Activated gamma-delta T cell (primary cell): ENCODE data around the gene LMF1.
"Not testable (repeated sequence)": the region's sequence is repeated elsewhere in the genome, so short reads cannot be mapped to it uniquely, and the experiment has no call there.

ENCODE experiments used
- DNase-seq: peaks from one replicate; lab custom pipeline; 2025; lab: John Stamatoyannopoulos, UW

The LMF1 gene

GRCh38 chr16:850668-851067 is 120.1 kb downstream of the LMF1 start:
- no peak for DNase-seq

DNA sequence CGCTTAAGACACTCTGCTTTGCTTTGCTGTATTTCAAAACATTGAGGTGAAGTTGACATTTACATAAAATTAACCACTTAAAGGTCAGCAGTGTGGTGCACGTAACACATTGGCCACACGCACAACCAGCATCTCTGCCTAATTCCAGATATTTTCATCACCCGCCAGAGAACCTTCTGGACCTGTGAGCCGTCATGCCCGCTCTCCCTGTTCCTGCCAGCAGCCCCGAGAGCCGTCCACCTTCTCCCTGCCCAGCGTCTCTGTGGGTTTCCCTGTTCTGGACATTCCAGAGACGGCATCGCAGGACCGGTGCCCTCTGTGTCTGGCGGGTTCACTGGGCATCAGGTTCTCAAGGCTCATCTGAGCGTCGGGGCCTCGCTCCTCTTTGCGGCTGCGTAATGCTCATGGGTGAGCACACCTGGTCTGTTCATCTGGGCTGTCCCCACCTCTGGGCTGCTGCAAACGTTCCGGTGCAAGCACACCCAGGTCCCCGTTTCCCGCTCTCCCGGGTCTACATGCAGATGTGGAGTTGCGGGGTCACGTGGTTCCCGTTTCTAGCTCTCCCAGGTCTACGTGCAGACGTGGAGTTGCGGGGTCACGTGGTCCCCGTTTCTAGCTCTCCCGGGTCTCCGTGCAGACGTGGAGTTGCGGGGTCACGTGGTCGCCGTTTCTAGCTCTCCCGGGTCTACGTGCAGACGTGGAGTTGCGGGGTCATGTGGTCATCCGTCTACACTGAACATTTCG is 122.1 kb downstream of the LMF1 start:
- DNase-seq = no peak

DNA sequence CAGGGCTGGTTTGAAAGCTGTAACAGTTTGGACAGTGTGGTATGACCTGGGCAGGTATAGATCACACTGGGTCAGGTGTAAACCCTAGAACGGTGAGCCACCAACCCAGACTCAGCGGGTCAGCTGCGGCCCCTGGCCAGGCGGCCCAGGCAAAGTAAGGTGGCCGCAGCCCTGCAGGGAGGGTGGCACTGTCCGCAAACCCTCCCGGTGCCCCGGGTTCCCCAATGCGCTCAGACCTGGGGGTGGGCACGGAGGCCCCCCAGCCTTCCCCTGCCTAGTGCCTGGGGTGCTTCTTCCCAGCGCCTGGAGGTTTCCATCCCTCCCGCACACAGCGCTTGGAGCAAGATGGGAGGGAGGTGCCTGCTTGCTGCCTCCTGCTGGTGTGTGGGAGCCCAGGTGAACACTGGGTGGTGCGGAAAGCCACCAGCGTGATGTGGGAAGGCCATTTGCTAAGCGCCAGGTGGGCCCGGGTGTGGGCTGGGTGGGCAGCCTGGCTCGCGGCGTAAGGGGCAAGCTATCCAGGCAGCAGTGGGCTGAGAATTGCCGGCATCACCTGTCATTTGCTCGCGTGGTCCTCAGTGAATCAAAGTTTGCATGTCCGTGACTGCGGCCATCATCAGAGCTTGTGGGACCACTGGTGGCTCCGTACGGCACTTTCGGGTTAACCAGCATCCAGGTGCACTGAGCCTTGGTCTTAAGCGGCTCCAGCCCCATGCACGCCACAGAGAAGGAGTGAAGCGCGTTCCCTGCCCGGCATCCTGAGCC is 122.9 kb downstream of the LMF1 start:
- DNase-seq = no peak

DNA sequence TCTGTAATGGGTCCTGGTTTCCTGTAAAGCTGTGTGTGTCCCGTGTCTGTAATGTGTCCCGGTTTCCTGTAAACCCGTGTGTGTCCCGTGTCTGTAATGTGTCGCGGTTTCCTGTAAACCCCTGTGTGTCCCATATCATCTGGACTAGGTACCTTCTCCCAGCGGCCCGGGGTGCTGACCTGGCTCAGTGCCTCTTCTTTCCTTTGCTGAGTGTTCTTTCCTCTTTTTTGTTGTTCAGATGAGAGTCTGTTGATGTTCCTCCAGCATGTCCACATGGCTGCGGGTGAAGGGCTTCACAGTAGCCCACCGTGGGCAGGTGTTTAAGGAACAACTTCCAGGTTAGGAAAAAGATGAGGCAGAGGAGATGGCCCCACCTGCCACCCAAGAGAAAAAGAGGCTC is 123.6 kb downstream of the LMF1 start:
- no peak for DNase-seq

GRCh38 chr16:845351-845745 is 125.4 kb downstream of the LMF1 start:
- DNase-seq = no peak

GRCh38 chr16:844638-845350 is 126.0 kb downstream of the LMF1 start:
- DNase-seq = no peak

DNA sequence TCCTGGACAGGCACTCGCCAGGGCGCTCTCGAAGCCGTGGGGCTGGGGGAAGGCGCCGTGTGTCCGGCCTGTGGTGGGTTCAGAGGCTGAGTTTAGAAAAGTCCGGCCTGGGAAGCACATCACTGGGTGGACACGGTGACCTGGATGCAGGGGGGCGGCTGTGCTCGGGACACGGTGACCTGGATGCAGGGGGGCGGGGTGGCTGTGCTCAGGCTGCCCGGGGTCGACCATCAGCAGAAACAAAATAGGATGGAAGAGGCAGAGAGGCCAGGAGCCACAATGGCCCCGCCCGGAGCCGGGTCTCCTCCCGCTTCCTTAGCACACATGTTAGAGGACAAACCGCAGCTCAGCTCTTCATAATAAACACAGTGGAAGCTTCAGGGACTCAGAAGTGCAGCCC is 127.0 kb downstream of the LMF1 start:
- DNase-seq = no peak

- DNase-seq = no peak
Measured at GRCh38 chr16:842711-843560, 127.8 kb downstream of the LMF1 start.

GRCh38 chr16:842061-842476 is 128.7 kb downstream of the LMF1 start:
- DNase-seq = no peak

- no peak for DNase-seq
Measured at GRCh38 chr16:841455-842060, 129.2 kb downstream of the LMF1 start.

GRCh38 chr16:840561-841454 is 130.0 kb downstream of the LMF1 start:
- no peak for DNase-seq

GRCh38 chr16:839643-840408 is 131.0 kb downstream of the LMF1 start:
- no peak for DNase-seq

GRCh38 chr16:838741-839140 is 132.0 kb downstream of the LMF1 start:
- DNase-seq = no peak

DNA sequence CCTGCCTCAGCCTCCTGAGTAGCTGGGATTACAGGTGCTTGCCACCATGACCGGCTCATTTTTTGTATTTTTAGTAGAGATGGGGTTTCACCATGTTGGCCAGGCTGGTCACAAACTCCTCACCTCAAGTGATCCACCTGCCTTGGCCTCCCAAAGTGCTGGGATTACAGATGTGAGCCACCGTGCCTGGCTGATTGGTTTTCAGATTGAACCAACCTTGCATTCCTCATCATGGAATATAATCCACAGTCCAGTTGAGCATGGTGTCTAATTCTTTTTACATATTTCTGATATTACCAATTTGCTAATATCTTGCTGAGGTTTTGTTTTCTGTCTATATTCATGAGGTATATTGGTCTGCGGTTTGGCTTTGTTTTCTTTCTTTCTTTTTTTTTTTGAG is 134.0 kb downstream of the LMF1 start:
- DNase-seq = not testable (repeated sequence)

DNA sequence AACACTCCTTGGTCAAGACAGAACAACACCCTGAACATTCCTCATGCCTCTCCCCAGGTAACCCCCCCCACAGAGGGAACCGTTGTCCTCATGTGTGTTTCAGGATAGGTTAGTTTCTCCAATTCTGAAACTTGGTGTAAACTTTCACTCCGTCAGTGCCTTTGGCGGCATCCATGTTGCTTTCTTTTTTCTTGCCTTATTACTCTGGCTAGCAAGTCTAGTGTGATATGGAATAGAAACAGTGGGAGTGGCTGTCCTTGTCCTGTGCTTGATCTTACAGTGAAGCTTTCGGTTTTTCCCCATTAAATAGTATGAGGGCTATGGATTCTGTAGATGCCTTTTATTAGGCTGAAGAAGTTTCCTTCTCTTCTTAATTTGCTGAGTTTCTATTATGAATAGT is 134.6 kb downstream of the LMF1 start:
- no peak for DNase-seq

GRCh38 chr16:835373-835772 is 135.4 kb downstream of the LMF1 start:
- no peak for DNase-seq

- no peak for DNase-seq
Measured at GRCh38 chr16:833411-833810, 137.4 kb downstream of the LMF1 start.

DNA sequence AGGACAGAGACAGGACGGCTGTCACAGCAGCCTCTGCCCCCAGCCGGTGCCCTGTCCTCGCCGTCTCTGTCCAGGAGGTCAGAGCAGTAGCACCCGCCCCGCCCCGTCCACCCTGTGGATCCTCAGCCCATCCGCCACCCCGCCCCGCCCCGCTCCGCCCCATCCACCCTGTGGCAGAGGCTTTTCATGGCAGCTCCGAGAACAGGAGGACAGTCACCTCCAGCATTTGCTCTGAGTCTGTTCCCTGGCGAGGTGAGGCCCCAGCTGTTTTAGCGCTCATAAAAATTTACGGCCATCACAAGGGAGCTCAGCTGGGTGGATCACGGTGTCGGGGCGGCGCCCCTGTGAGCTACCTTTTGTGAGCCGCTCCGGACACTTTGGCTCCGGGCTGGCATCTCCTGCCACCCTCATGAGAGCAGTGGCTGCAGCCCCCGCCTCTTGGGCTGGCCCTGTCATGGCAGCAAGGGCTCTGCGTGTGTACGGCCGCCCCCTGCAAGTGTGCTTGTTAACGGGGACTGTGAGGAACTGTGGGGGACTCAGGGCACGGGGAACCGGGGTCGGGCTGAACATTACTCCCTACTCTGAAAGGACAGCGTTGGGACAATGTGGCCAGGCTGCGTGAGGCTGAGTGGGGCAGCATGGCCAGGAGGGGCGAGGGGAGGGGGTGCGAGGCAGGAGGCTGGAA is 138.0 kb downstream of the LMF1 start:
- DNase-seq = no peak
